ENCODE data around the gene OR5AU1. TPM values are rescaled to one million over a fixed set of nuclear protein-coding genes. Genes with fewer than 3 reads are reported as not detected.
"Not testable (repeated sequence)": the region's sequence is repeated elsewhere in the genome, so short reads cannot be mapped to it uniquely, and the experiment has no call there.

The OR5AU1 gene
- total RNA-seq, 1 donor from 2014 or later = not detected

- TF ChIP-seq, protein P1, sequence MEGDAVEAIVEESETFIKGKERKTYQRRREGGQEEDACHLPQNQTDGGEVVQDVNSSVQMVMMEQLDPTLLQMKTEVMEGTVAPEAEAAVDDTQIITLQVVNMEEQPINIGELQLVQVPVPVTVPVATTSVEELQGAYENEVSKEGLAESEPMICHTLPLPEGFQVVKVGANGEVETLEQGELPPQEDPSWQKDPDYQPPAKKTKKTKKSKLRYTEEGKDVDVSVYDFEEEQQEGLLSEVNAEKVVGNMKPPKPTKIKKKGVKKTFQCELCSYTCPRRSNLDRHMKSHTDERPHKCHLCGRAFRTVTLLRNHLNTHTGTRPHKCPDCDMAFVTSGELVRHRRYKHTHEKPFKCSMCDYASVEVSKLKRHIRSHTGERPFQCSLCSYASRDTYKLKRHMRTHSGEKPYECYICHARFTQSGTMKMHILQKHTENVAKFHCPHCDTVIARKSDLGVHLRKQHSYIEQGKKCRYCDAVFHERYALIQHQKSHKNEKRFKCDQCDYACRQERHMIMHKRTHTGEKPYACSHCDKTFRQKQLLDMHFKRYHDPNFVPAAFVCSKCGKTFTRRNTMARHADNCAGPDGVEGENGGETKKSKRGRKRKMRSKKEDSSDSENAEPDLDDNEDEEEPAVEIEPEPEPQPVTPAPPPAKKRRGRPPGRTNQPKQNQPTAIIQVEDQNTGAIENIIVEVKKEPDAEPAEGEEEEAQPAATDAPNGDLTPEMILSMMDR (IDR thresholded peaks at IDR 0.05; ENCODE audit: borderline replicate concordance) = no peak
- Histone ChIP-seq H3K4me1 (no peaks in the 10 kb centered on the region), H3K9me3 (replicated peaks) (peaks cover 17% of the 10 kb centered on the region), H3K36me3 (no peaks in the 10 kb centered on the region), H3K4me3 (no peak overlapping the region), H3K27ac (replicated peaks) (no peak overlapping the region), H3K27me3 (ENCODE audit: low read depth) (peaks cover 18% of the 10 kb centered on the region)
- intact Hi-C loops (cut with micrococcal nuclease) = no loop called here
- DNase-seq = no peak
Measured at GRCh38 chr14:21169573-21169972, 13.7 kb upstream of the OR5AU1 start.

- Histone ChIP-seq H3K4me1 (no peaks in the 10 kb centered on the region), H3K9me3 (replicated peaks) (peaks cover 12% of the 10 kb centered on the region), H3K27ac (replicated peaks) (no peak overlapping the region), H3K27me3 (ENCODE audit: low read depth) (peaks cover 18% of the 10 kb centered on the region), H3K36me3 (no peaks in the 10 kb centered on the region), H3K4me3 (no peak overlapping the region)
- intact Hi-C loops (cut with micrococcal nuclease) = no loop called here
- DNase-seq = no peak
- TF ChIP-seq, protein P1 (IDR thresholded peaks at IDR 0.05; ENCODE audit: borderline replicate concordance) = no peak
Measured at GRCh38 chr14:21168055-21168454, 12.2 kb upstream of the OR5AU1 start.

GRCh38 chr14:21165670-21166069 lies 9.8 kb upstream of the OR5AU1 start:
- H3K27me3 ChIP-seq (ENCODE audit: low read depth) = peaks cover 18% of the 10 kb centered on the region
- H3K4me3 ChIP-seq; H3K36me3 ChIP-seq; H3K9me3 ChIP-seq (replicated peaks); H3K27ac ChIP-seq (replicated peaks); DNase-seq; H3K4me1 ChIP-seq; intact Hi-C loops (cut with micrococcal nuclease): not testable (repeated sequence)

DNA sequence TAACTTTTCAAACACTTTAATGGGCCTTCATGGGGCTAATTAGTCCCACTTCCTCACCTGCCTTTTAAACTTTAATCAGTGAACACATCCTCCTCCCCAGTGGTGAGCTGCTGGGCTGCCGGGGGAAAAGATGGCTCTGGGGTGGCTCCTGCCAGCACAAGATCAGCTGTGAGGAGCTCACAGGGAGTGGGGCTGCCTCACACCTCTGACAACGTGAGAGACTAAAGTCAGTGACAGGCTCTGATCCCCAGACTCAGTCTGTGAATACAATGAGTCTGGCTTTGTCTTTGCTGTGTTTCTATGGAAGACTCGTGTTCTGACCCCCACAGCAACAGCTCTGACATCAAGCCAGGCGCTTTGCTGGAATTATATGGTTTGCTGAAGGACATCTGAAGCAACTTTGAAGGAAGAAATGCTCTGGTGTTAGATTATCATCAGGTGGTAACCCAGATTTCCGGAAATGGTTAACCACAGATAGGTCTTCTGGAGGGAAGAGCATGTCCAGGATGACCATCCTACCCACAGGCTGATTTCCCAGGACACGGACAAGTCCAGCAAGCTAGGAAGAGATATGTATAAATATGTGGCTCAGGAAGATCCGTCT lies 9.2 kb upstream of the OR5AU1 start:
- peaks cover 13% of the 10 kb centered on the region for H3K27me3 ChIP-seq (ENCODE audit: low read depth)
- H3K36me3 ChIP-seq; intact Hi-C loops (cut with micrococcal nuclease); H3K27ac ChIP-seq (replicated peaks); H3K4me1 ChIP-seq; DNase-seq; H3K9me3 ChIP-seq (replicated peaks); H3K4me3 ChIP-seq: not testable (repeated sequence)

DNA sequence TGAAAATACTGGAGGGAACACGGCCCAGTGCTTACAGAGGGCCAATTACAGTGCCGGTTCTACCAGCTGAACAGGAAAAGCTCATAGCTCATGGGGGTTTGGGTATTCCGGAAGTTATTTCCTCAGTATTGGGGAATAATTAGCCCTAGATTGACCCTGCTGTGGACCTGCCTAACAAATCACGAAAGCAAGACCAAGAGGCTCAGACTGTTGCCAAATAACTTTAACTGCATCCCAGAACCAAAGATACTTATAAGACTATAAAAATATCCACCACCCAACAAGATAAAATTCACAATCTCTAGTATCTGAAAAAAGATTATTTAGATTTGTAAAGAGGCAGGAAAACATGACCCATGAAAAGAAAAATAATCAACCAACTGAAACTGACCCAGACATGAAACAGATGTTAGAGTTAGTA lies 8.0 kb upstream of the OR5AU1 start:
- H3K27ac ChIP-seq (replicated peaks) = no peak overlapping the region
- intact Hi-C loops (cut with micrococcal nuclease) = no loop called here
- no peaks in the 10 kb centered on the region for H3K36me3 ChIP-seq
- no peaks in the 10 kb centered on the region for H3K9me3 ChIP-seq (replicated peaks)
- TF ChIP-seq, protein P1 (IDR thresholded peaks at IDR 0.05; ENCODE audit: borderline replicate concordance) = no peak
- DNase-seq = no peak
- H3K4me3 ChIP-seq = no peak overlapping the region
- H3K4me1 ChIP-seq = no peaks in the 10 kb centered on the region
- peaks cover 1% of the 10 kb centered on the region for H3K27me3 ChIP-seq (ENCODE audit: low read depth)

DNA sequence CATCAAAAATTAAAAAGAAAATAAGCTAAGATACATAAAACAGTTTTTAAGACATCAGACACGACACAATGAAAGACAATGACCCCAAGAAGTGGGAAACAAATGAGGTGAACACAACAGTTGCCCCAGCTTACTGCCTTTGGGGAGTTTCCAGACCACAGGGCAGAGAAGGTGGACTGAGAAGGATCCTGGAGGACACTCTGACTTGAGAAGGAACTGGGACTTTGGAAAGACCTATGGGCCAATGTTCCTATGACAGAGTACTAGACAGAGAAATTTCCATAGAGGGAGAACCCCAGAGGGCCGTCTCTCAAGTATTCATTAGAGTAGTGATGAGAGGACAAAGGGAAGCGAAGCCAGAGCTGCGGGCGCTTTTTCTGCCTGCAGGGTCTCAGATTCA lies 6.2 kb upstream of the OR5AU1 start:
- intact Hi-C loops (cut with micrococcal nuclease) = no loop called here
- Histone ChIP-seq H3K4me1 (no peaks in the 10 kb centered on the region), H3K27ac (replicated peaks) (no peak overlapping the region), H3K36me3 (no peaks in the 10 kb centered on the region), H3K4me3 (no peak overlapping the region), H3K9me3 (replicated peaks) (no peaks in the 10 kb centered on the region), H3K27me3 (ENCODE audit: low read depth) (no peaks in the 10 kb centered on the region)
- TF ChIP-seq, protein P1 (IDR thresholded peaks at IDR 0.05; ENCODE audit: borderline replicate concordance) = no peak
- no peak for DNase-seq

Data from left ventricle myocardium inferior (tissue), 1 donor.